GM04503 (cell line): ENCODE measurements around the gene COQ7.

Experiments used
- DNase-seq: peaks from one replicate; pipeline ENCODE4 v3.0.0-alpha.2; 2012; ENCODE audit warnings: low read depth

COQ7 gene

DNA sequence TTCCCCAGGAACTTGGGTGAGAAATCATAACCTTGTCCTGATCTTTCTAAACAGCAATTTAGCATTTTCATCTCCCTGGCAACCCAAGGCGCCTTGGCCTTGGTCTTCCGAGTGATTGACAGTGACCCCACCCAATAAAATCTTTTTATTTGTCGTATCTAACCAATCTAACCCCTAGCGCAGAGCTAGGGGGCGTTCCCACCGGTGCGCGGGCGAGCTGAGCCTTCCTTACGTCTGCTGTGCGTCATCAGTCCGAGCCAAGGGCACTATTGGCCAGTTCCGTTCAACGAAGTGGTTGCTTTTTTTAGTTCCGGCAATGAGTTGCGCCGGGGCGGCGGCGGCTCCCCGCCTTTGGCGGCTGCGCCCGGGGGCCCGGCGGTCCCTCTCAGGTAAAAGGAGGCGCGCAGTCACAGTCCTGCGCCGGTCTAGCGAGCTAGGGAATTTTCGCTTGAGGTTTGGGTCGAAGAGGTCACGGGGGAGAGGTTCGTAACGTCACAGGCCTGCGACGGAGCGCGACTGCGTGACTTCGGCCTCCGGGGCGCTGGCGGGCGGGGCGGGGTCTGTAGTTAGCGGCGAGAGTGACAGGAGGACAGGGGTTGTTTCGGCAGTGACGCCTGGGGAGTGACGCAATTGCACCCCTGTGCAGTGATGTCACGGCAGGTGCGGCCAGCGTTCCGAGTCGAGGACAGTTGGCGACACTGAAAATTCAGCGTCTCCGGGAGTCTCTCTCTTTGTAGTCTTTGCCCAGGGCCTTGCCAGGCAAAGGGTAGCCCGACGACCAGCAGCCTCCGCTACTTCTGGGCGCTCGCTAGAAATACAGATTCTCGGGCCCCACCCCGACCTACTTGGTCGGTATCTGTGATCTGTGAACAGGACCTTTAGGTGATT, at the start of gene COQ7:
Gene COQ7 (plus strand): TSS at position 266 of the 888 bp plus-strand sequence. CDS start 51 bp downstream, at position 317.
- peak; percentile 99 for DNase-seq

DNA sequence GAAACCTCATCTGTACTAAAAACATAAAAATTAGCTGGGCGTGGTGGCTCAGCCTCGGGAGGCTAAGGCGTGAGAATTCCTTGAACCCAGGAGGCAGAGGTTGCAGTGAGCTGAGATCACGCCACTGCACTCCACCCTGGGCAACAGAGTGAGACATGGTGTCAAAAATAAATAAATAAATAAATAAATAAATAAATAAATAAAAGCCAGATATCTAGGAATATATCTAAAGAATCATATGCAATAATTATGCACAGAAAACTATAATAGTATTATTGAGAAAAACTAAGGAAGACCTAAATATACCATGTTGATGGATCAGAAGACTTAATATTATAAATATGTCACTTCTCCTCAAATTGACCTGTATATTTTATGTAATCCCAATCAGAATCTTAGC, 46.7 kb upstream of the COQ7 start:
- no peak for DNase-seq

DNA sequence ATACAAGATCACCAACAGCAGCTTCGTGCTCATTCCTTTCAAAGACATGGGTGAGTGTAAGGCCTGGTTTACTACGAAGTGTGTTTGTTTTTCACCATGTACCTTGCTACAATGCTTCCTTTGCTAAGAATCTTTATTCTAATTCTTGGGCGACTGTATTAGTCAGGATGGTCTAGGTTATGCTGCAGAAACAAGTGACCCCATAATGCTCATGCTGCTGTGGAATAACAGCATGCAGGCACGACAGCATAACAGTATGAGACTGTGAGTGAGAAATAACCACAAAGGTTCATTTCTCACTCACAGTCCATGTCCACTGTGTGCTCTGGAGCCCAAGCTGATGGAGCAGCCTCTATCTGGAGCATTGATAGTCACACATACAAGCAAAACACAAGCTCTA, 45.7 kb upstream of the COQ7 start:
- no peak for DNase-seq

DNA sequence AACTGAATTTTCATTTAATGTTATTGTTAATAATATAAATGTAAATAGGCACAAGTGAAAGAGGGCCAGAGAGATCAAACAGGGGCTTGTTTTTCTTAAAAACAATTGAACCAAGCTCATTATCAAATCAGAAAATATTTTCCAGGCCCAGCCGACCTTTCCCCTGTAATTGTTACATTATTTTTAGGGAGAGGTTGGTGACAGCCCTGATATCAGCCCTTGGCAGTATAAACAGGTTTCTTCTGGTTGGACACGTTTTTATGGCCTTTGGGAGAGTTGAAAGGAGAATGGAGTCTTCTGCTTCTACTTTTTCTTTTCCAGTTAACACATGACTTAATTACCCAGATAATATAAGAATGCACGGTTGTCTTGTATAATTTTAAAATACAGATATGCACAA, 40.0 kb upstream of the COQ7 start:
- no peak for DNase-seq

DNA sequence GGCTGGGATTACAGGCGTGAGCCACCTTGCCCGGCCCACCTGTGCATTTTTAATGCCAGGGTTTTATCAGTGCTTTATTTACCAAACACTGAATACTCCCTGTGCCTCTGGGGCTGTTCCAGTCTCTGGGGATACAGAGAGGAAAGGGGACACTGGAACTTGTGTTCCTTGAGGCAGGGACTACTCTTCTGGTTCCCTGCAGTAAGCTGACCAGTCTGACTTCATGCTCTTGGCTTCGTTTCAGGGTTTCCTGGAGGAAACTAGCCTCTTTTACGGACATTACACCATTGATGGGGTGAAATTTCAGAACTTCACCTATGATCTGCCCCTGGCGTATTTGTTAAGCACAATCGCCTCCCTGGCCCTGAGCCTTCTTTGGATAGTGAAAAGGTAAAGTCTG, 37.4 kb upstream of the COQ7 start:
- DNase-seq = no peak

DNA sequence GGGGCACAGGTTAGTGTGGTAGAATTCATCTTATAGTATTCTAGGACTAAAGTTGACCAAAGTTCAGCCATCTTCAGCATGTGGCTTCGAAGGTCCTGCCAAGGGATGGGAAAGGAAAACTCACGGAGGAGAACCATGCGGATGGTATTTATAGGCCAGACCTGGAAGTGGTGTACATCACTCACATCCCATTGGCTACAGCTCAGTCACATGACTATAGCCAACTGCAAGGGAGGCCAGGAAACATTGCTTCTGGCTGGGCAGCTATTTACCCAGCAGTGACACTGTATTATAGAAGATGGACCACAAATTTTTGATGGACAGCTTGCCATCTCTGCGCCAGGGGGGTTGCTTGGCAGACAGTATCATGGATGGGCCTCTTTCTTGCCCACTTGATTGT, 35.7 kb upstream of the COQ7 start:
- DNase-seq = no peak

DNA sequence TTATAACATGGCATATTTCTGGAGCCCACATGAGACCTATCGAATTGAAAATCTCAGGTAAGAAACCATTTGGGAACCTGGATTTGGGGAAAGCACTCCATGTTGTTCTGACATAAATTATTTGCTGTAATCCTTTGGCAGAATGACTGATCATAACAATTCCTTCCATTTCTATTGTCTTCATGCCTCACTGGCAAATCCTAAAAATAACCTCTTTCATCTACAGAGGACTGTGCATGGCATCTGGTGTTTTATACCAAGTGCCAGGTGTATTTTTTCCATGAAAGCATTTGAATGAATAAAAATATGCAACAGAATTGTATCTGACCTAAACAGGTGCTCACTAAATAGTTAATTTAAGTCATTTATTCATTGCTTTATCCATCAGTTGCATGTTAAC, 33.7 kb upstream of the COQ7 start:
- DNase-seq = no peak

DNA sequence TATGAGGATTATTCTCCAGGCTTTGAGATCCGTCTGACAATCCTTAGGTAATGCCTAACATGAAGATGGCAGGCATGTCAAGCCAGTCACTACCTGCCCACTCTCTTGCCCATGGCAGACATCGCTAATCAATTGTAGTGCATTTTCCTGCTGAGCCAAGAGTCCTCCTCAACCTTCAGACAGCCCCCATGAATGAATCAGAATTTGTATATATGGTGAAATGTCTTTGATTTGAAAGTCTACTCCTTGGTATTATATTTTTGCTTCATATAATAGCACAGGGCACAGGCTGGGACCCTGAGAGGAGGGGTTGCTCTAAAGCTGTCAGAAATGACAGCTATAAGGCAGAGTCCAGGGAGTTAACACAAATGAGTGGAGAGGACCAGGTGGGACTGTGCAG, 27.0 kb upstream of the COQ7 start:
- no peak for DNase-seq

DNA sequence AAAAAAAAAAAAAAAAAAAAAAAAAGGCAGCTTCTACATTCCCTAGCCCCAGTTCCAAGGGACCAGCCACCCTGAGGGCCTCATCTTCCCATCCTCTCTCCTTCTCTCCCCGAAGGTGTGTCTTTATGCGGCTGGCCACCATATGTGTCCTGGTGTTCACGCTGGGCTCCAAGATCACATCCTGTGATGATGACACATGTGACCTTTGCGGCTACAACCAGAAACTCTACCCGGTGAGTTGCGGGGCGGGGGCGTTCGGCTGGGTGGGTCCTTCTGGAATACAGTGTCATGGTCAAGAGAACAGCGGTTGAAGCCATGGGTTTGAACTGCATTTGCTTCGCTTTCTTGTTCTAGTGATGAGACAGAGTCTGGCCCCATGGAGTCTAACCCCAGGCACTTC, 22.6 kb upstream of the COQ7 start:
- no peak for DNase-seq

DNA sequence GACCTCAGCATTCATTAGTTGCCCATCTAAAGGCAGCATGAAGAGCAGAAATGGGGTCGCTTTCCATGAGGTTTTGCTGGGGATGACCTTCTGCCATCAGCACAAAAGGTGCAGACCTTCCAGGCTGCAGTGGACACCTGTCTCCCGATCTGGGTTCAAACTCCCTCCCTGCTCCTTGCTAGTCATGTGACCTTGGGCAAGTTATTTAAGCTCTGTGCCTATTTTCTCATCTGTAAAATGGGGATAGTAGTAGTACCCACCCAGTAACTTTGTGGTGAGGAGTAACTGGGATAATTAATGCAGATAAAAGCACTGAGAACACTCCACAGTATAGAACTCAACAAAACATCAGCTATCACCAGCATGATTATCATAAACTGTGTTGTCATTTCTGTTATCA, 21.4 kb upstream of the COQ7 start:
- no peak for DNase-seq

DNA sequence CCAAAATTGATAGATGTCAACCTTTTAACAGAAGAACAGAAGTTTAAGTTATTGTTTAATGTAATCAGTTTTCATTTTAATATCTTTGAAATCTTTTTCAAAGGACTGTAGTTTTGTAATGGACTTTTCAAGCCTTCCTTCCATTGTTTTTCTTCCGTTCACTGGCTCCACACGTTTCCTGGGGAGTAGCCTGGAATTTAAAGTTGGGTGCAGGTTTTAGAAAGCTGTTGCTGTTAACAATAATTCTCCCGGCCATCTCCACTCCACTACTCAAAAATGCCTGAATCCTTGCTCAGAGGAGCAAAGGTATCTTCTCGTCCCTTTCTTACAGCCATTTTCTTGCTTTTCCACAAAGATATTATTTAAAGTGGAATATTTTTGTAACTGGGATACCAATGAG, 4.7 kb upstream of the COQ7 start:
- no peak for DNase-seq

DNA sequence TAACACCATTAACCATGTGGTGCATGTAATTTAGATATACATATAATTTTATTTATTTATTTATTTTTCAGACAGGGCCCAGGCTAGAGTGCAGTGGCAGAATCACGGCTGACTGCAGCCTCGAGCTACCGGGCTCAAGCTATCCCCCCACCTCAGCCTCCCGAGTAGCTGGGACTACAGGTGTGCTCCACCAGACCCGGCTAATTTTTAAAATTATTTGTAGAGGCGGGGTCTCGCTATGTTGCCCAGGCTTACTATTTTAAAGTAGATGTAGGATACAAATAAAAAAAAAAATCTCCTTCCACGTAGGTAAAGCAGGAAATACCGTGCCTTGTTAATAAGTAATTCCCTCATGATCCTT, 446 bp upstream of the COQ7 start:
- no peak for DNase-seq

DNA sequence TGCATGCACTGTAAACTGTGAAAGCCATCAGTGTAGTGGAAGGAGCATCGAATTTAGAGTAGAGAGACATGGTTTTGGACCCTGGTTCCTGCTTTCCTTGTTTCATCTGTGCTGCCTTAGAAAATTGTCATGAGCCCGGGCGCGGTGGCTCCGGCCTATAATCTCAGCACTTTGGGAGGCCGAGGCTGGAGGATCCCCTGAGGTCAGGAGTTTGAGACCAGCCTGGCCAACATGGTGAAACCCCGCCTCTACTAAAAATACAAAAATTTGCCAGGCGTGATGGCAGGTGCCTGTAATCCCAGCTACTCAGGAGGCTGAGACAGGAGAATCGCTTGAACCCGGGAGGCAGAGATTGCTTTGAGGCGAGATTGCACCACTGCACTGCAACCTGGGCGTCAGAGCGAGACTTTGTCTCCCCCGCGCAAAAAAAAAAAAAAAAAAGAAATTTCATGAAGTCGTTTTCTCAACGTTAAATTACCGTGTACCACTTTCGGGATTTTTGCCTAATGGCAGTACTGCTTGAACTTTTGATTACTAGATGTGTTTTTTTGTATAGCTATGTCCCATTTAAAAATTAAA, 912 bp downstream of the COQ7 start:
- no peak for DNase-seq

DNA sequence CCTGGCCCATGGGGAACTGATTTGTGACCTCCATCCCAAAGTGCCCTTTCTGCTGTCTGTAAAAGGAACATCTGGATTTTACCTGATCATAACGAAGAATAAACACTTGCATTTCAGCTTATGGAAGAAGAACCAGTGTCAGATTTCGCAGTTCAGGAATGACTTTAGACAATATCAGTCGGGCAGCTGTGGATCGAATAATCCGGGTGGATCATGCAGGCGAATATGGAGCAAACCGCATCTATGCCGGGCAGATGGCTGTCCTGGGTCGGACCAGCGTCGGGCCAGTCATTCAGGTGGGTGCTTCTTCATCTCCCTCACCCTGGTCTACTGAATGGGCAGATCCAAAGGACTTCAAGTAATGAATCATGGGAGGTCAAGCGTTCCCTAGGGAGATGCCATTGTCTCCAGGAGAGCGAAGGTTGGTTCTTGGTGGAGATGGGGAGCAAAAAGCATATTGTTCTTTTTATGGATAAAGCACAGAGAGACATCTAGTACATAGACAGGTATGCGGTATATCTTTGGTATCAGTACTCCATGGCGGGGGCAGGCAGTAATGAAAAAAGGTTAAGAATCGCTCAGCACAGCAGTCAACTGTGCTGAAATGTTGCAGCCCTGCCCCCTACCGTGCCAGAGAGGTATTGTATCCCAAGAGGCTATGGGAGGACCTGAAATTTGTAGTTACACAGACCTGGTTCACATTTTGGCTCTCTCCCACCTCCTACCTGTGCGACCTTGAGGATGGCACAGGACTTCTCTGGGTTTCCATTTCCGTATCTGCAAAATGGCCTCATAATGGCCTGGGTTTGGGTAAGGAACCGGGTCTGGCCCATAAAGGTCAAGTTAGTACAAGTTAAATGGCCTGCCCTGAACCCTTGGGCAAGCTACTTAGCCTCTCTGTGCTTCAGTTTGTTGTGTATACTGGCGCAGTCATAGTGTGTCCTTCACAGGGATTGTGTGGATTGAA, 4.7 kb downstream of the COQ7 start:
- DNase-seq = no peak

DNA sequence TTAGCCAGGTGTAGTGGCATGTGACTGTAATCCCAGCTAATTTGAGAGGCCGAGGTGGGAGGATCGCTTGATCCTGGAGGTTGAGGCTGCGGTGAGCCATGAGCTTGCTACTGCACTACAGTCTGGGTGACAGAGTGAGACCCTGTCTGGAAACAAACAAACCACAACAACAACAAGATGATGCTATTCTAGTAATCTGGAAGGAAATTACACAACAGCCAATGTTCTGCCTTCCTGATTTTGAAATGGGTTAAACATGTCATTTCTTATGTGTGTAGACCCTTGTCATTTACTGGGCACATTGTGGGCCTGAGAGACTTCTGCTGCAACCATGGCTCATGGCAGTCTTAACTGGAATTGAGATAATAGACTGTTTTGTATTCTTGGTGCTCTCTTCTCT, 5.9 kb downstream of the COQ7 start:
- DNase-seq = no peak

DNA sequence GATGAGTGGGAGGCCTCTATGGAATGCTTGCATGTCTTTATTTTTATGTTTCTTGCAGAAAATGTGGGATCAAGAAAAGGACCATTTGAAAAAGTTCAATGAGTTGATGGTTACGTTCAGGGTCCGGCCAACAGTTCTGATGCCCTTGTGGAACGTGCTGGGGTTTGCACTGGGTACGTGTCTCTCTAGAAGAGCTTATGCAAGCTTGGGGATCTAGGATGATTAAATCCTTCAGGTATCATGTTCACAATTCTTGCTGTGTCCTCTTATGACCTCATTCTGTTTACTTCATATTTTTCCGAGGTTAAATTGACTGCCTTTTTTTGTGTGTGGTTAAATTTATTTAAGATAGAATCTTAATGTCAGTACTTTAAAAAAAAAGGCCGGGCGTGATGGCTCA, 6.4 kb downstream of the COQ7 start:
- DNase-seq = no peak

DNA sequence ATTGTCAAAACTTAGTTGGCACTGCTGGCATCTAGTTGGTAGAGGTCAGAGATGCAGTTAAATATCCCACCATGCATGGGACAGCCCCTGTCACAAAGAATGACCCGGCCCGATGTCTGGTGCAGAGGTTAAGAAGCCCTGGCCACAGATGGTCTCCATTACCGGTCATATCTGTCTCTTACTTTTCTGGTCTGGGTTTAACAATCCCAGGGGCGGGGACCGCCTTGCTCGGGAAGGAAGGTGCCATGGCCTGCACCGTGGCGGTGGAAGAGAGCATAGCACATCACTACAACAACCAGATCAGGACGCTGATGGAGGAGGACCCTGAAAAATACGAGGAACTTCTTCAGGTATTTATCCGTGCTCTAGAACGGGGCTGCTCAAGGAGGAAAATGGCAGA, 8.1 kb downstream of the COQ7 start:
- DNase-seq = no peak

DNA sequence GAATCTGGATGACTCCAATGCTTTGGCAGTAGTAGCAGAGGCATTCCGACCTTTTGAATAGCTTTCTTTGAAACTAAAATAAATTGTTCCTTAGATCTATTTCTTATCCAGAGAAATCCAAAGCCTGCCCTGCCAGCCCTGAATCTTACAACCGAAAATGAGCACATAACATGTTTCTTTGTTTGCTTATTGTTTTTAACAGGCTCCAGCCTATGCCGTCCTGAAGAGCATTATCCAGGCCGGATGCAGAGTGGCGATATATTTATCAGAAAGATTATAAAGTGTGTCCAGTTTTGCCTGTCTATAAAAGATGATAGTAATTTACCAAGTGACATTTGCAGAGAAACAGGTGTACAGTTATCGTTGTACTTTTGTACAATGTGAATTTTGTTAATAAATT, 10.5 kb downstream of the COQ7 start:
- DNase-seq = no peak

DNA sequence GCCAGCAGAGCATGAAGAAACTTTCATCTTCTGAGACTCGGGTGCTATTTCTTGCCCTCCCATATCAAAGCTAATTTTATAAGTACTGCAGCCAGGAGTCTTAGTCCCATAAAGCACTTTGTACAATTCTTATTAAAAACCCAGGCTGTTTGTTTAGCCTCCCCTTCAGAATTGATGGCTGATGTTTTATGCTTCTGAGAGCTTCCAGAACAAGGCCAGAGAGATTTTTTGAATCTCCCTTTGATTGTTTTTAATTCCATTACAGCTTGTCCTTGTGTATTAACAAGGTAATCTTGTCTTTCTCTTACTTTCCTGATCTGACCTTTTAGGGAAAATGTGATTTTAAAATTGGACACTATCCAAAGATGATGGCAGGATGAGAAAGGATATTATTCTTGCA, 16.3 kb downstream of the COQ7 start:
- DNase-seq = no peak

DNA sequence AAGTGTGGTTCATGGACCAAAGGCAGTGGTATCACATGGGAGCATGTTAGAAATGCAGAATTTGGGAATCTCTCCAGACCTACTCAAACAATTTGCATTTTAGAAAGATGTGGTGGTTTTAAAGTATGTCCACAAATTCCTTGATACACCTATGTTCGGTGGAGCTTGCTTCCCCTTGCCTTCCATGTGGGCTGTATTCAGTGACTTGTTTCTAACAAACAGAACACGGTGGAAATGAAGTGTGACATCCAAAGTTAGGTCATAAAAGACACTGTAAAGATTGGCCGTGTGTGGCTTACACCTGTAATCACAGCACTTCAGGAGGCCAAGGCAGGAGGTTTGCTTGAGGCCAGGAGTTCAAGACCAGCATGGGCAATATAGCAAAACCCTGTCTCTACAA, 16.7 kb downstream of the COQ7 start:
- DNase-seq = no peak

DNA sequence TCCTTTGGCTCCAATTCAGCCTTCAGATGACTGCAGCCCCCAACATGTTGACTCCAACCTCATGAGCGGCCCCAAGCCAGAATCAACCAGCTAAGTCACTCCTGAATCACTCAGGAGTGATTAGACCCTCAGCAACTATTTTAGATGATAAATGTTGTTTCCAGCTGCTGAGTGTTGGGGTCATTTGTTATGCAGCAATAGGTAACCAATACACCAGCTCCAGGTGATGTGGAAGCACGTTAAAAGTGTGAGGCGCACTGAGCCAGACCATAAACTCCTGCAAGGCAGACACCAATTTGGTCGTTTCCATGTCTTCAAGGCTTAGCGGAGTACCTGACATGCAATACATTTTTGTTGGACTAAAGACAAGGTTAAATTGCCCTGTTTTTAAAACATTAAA, 17.5 kb downstream of the COQ7 start:
- no peak for DNase-seq

DNA sequence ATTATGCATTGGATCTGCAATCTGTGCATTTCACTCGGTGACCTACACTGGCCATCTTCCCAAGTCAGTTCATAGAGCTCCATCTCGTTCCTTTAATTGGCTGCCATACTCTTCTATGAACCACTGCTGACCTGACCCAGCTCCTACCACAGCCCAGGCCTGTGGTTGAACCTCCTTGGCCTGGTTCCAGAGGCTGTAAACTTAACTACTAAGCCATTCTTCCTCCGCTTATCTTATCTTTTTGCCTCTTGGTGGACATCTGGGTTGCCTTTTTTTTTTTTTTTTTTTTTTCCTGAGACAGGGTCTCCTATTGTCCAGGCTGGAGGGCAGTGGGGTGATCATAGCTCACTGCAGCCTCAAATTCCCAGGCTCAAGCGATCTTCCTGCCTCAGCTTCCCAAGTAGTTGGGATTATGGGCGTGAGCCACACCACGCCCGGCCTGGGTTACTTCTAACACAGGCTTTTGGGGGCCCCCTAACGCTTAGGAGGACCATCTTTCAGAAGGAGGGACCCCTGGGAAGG, 18.3 kb downstream of the COQ7 start:
- DNase-seq = no peak
